ENCODE measurements around the gene SARDH. TPM values are rescaled to one million over a fixed set of nuclear protein-coding genes. Genes with fewer than 3 reads are reported as not detected.

SARDH gene
- total and polyA plus RNA-seq, 2 experiments from 2014 or later = 6.0 to 16.9 TPM

- Histone ChIP-seq H3K4me3 (no peak overlapping the region), H3K27ac (no peak overlapping the region), H3K9me3 (ENCODE audit: low read depth) (no peaks in the 10 kb centered on the region), H3K4me1 (ENCODE audit: low read depth) (no peaks in the 10 kb centered on the region), H3K27me3 (no peaks in the 10 kb centered on the region), H3K36me3 (no peaks in the 10 kb centered on the region)
- TF ChIP-seq CTCF (IDR thresholded peaks at IDR 0.05; ENCODE audit: low read depth, low read length) = no peak
- no peak for DNase-seq (ENCODE audit: low read depth in 1 of 2, low spot score in 1 of 2)
These were observed 36.7 kb downstream of the SARDH start for GRCh38 chr9:133701321-133701980.

- DNase-seq (ENCODE audit: low read depth in 1 of 2, low spot score in 1 of 2) = peak in 1 of 2 donors; percentile 51
- no peaks in the 10 kb centered on the region for H3K27me3 ChIP-seq
- TF ChIP-seq CTCF (IDR thresholded peaks at IDR 0.05; ENCODE audit: low read depth, low read length) = no peak
- no peak overlapping the region for H3K4me3 ChIP-seq
- no peaks in the 10 kb centered on the region for H3K9me3 ChIP-seq (ENCODE audit: low read depth)
- H3K36me3 ChIP-seq = no peaks in the 10 kb centered on the region
- H3K27ac ChIP-seq = no peak overlapping the region
- H3K4me1 ChIP-seq (ENCODE audit: low read depth) = no peaks in the 10 kb centered on the region
These were observed 37.3 kb downstream of the SARDH start for GRCh38 chr9:133700819-133701320.

GRCh38 chr9:133699546-133699945 is 38.6 kb downstream of the SARDH start:
- Histone ChIP-seq H3K36me3 (no peaks in the 10 kb centered on the region), H3K4me3 (no peak overlapping the region), H3K9me3 (ENCODE audit: low read depth) (no peaks in the 10 kb centered on the region), H3K27me3 (no peaks in the 10 kb centered on the region), H3K4me1 (ENCODE audit: low read depth) (no peaks in the 10 kb centered on the region), H3K27ac (no peak overlapping the region)
- no peak for TF ChIP-seq CTCF (IDR thresholded peaks at IDR 0.05; ENCODE audit: low read depth, low read length)
- peak in 1 of 2 donors; percentile 27 for DNase-seq (ENCODE audit: low read depth in 1 of 2, low spot score in 1 of 2)

GRCh38 chr9:133696071-133696472 is 42.1 kb downstream of the SARDH start:
- no peaks in the 10 kb centered on the region for H3K9me3 ChIP-seq (ENCODE audit: low read depth)
- no peaks in the 10 kb centered on the region for H3K4me1 ChIP-seq (ENCODE audit: low read depth)
- H3K4me3 ChIP-seq = no peak overlapping the region
- H3K36me3 ChIP-seq = no peaks in the 10 kb centered on the region
- TF ChIP-seq CTCF (IDR thresholded peaks at IDR 0.05; ENCODE audit: low read depth, low read length) = no peak
- DNase-seq (ENCODE audit: low read depth in 1 of 2, low spot score in 1 of 2) = no peak
- H3K27me3 ChIP-seq = no peaks in the 10 kb centered on the region
- no peak overlapping the region for H3K27ac ChIP-seq

GRCh38 chr9:133694686-133695085 is 43.5 kb downstream of the SARDH start:
- H3K36me3 ChIP-seq = no peaks in the 10 kb centered on the region
- H3K4me3 ChIP-seq = no peak overlapping the region
- DNase-seq (ENCODE audit: low read depth in 1 of 2, low spot score in 1 of 2) = no peak
- no peak overlapping the region for H3K27ac ChIP-seq
- H3K9me3 ChIP-seq (ENCODE audit: low read depth) = no peaks in the 10 kb centered on the region
- H3K4me1 ChIP-seq (ENCODE audit: low read depth) = peaks cover 7% of the 10 kb centered on the region
- H3K27me3 ChIP-seq = no peaks in the 10 kb centered on the region
- TF ChIP-seq CTCF (IDR thresholded peaks at IDR 0.05; ENCODE audit: low read depth, low read length) = no peak
